Lower leg skin (tissue), 4 donors: ENCODE results near the gene IFFO2. TPM values are rescaled to one million over a fixed set of nuclear protein-coding genes. Genes with fewer than 3 reads are reported as not detected.

ENCODE experiments used
- DNase-seq, 2 donors: peaks; one replicate each; pipeline ENCODE4 v3.0.0-alpha.2; 2019; ENCODE audit warnings: low spot score in 2 of 2
- H3K4me3 ChIP-seq: fragments of 200-600 bp; sonication (generic); 2 replicates; pipeline ENCODE4 v1.5.1; 2017; ENCODE audit warnings: mild to moderate bottlenecking, low read depth; ENCODE audit not compliant: poor library complexity, severe bottlenecking
- CTCF ChIP-seq, 3 donors: fragments of 450-650 bp; IDR thresholded peaks; one replicate each; pipeline ENCODE4 v1.5.1; 2016; ENCODE audit warnings: antibody characterized with exemption in 3 of 3, mild to moderate bottlenecking in 3 of 3, moderate library complexity in 2 of 3
- POLR2A ChIP-seq, 2 donors: fragments of 450-650 bp; IDR thresholded peaks; one replicate each; pipeline ENCODE4 v1.6.1; 2016 to 2017; ENCODE audit warnings: antibody characterized with exemption in 2 of 2, mild to moderate bottlenecking in 1 of 2, moderate library complexity in 1 of 2
- WGBS, 2 donors: methylation state at CpG; one replicate each; pipeline ENCODE4 v1.1.5; 2018; 5-methylcytosine and 5-hydroxymethylcytosine counted together
- intact Hi-C: fragments of 100-400 bp; cut with DNase I; formaldehyde crosslinking; loops from one replicate; pipeline ENCODE4 v1.15.0; 2023; ENCODE audit warnings: low total_unique reads
- total RNA-seq, 4 donors: library from RNA; depleted of rRNA; stranded (reverse); fragments of >200 nt; gene quantifications; one replicate each; pipeline ENCODE4 v1.1.0, GENCODE V29; 2016

IFFO2 gene
- total RNA-seq, 4 donors from 2014 or later, result 317 to 562 (median 451) TPM

DNA sequence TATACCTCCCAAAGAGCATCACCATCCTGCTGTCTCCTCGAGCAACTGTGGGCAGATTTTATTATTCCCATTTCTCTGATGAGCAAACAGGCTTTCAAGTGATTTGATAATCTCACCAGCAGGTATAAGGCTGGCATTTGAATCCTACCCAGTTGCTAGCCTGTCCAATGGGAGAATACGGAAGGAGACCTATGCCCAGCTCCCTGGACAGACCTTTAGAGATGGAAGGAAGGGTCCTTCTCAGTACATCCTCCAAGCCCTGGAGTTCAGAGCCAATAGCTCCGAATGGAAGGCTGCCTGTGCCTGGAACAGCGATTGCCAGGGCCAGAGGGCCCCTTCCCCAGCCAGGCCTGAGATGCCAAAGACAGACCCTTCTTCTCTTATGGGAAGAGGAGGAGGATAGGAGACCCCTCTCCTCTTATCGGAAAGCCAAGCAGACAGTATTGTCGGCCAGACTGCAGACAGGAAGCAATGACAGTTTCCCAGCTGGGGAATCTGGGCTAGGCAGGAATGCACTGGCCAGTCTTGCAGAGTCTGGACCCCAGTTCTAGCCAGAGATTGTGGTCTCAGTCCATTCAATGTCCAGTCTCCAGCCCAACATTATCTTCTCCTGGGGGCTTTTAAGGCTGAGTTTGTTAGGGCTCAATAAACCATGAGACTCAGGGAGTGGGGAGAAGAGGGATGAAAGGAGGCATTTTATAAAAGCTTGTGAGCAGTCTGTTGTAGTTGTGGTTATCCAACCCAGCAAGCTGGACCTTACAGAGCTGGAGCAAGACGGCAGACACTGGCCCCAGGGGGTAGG is 2.0 kb downstream of the IFFO2 start:
- DNase-seq, result no peak
- intact Hi-C loops, result no loop called here
- 8 to 16% methylated on average over 7 of the region's 7 CpGs for WGBS, 2 donors
- H3K4me3 ChIP-seq, result peak overlapping the region; percentile 61
- no peak for TF ChIP-seq CTCF (IDR thresholded peaks at IDR 0.05)

DNA sequence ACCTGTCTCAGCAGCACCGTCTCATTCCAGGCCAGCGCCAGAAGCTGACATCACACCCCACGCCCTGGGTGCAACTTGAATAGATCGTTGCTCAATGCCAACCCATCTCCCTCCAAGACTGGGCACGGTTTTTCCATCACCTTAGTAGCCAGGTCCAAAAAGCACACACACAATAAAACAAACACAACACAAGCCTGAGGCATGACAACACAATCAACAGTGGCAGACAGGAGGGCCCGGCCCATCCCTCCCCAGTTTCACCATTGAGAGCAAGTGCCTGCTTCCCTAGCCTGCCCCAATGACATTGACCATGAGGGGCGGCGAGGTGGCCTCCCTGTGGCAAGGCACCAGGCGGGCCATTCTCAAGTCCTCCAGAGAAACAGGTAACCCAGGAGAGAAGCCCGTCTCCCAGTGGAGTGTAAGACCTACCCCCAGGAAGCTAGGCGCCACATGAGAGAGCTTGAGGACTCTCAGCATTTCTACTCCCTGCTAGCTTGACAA is 2.7 kb downstream of the IFFO2 start:
- H3K4me3 ChIP-seq, result no peak overlapping the region
- intact Hi-C loops, result no loop called here
- WGBS, 2 donors, result 50 to 55% methylated on average over 11 of the region's 11 CpGs
- DNase-seq, result peak; percentile 78 to 93
- no peak for TF ChIP-seq CTCF (IDR thresholded peaks at IDR 0.05)
- no peak for TF ChIP-seq POLR2A (IDR thresholded peaks at IDR 0.05)

DNA sequence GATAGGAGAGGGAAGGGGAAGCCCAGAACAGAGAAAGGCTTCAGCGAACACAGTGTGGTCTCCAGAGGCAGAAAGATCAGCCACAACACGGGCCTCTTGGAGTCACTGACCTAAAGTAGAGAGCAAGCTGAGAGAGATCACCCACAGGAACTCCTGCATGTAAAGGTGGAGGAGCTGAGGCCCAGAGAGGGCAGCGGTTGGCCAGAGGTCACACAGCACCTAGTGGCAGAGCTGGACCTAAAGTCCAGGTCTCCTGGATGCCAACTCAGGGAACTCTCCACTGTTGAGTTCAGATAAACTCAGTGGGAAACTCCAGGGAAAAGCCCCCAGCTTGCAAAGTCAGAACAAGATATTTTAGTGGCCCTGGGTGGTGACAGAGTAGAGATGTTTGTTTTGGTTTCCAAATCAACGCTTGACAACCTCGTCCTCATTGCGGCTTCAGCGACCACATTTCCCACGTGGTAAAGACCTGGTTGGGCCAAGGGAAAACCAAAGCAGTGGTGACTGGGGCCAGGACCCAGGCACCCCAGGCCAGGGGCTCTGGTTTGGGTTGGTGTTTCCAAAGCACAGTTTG is 4.6 kb downstream of the IFFO2 start:
- intact Hi-C loops, result no loop called here
- DNase-seq, result no peak
- WGBS, 2 donors, result 20 to 37% methylated on average over 8 of the region's 8 CpGs
- TF ChIP-seq CTCF (IDR thresholded peaks at IDR 0.05) (no peak), POLR2A (IDR thresholded peaks at IDR 0.05) (no peak)
- no peak overlapping the region for H3K4me3 ChIP-seq

DNA sequence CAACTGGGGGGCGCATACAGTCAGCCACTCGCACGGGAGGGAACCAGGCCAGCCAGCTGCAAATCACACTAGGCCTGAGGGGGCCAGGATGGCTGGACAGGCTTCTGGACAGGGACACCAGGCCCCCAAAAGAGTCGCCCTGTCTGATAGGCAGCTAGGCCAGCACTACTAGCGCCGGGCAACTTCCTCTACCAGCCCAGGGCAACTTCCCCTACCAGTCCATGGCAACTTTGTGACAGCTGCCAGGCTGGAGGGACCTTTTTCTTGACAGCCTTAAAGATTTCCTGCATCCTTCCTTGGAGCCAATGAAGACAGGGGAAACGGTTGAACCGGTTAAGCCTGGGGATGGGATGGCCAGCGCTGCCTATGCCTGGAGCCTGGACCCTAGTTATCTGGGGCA is 5.1 kb downstream of the IFFO2 start:
- 43 to 49% methylated on average over 9 of the region's 9 CpGs for WGBS, 2 donors
- no peak for DNase-seq
- intact Hi-C loops, result no loop called here
- H3K4me3 ChIP-seq, result no peak overlapping the region
- no peak for TF ChIP-seq POLR2A (IDR thresholded peaks at IDR 0.05)
- TF ChIP-seq CTCF (IDR thresholded peaks at IDR 0.05), result no peak

GRCh38 chr1:18950401-18951026 is 6.0 kb downstream of the IFFO2 start:
- TF ChIP-seq CTCF (IDR thresholded peaks at IDR 0.05), result no peak
- no peak for TF ChIP-seq POLR2A (IDR thresholded peaks at IDR 0.05)
- intact Hi-C loops, result no loop called here
- H3K4me3 ChIP-seq, result peak overlapping the region; percentile 1
- peak in 1 of 2 donors; percentile 94 for DNase-seq
- WGBS, 2 donors, result 9 to 15% methylated on average over 19 of the region's 19 CpGs
